ENCODE measurements around the gene STK4. TPM values are rescaled to one million over a fixed set of nuclear protein-coding genes. Genes with fewer than 3 reads are reported as not detected.

STK4 gene
- total RNA-seq, 1 experiment from 2014 or later = 41.2 TPM

DNA sequence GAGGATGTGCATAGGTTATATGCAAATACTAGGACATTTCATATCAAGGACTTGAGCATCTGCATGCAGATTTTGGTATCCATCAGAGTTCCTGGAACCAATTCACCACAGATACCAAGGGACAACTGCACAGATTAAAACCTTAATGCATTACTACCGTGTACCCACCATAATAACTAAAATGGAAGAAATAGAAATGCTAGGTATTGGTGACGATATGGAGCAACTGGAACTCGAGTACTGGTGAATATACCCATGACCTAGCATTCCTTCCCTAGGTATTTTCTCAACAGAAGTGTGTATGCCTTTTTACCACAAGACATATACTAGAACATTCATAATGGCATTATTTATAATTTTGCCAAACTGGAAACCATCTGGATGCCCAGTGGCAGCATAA lies 116.2 kb downstream of the STK4 start:
- Mint-ChIP-seq H3K4me3 (no peak overlapping the region), H3K9me3 (peaks cover 16% of the 10 kb centered on the region), H3K4me1 (peaks cover 3% of the 10 kb centered on the region), H3K27me3 (ENCODE audit: low read depth) (no peaks in the 10 kb centered on the region), H3K36me3 (peaks cover 41% of the 10 kb centered on the region), H3K27ac (no peak overlapping the region)
- DNase-seq (ENCODE audit: low spot score) (no peak), ATAC-seq (no peak)
- ChIA-PET POLR2A (no interaction called here), CTCF (no interaction called here)
- TF ChIP-seq MXD4 (CRISPR knock-in tag; IDR thresholded peaks at IDR 0.05; ENCODE audit: borderline replicate concordance) = no peak
- no peak for TF ChIP-seq SMAD3 (CRISPR knock-in tag; IDR thresholded peaks at IDR 0.05; ENCODE audit: borderline replicate concordance)
- no peak for TF ChIP-seq TP53 (CRISPR knock-in tag; IDR thresholded peaks at IDR 0.05)
- no peak for TF ChIP-seq JAZF1 (CRISPR knock-in tag; IDR thresholded peaks at IDR 0.05)
- no peak for TF ChIP-seq PRRX2 (CRISPR knock-in tag; IDR thresholded peaks at IDR 0.05)
- TF ChIP-seq ZNF671 (CRISPR knock-in tag; IDR thresholded peaks at IDR 0.05) = no peak
- TF ChIP-seq, protein P1, sequence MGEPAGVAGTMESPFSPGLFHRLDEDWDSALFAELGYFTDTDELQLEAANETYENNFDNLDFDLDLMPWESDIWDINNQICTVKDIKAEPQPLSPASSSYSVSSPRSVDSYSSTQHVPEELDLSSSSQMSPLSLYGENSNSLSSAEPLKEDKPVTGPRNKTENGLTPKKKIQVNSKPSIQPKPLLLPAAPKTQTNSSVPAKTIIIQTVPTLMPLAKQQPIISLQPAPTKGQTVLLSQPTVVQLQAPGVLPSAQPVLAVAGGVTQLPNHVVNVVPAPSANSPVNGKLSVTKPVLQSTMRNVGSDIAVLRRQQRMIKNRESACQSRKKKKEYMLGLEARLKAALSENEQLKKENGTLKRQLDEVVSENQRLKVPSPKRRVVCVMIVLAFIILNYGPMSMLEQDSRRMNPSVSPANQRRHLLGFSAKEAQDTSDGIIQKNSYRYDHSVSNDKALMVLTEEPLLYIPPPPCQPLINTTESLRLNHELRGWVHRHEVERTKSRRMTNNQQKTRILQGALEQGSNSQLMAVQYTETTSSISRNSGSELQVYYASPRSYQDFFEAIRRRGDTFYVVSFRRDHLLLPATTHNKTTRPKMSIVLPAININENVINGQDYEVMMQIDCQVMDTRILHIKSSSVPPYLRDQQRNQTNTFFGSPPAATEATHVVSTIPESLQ (CRISPR knock-in tag; IDR thresholded peaks at IDR 0.05) = no peak
- no peak for TF ChIP-seq CBFB (CRISPR knock-in tag; IDR thresholded peaks at IDR 0.05; ENCODE audit: low read depth)
- TF ChIP-seq, protein P2, sequence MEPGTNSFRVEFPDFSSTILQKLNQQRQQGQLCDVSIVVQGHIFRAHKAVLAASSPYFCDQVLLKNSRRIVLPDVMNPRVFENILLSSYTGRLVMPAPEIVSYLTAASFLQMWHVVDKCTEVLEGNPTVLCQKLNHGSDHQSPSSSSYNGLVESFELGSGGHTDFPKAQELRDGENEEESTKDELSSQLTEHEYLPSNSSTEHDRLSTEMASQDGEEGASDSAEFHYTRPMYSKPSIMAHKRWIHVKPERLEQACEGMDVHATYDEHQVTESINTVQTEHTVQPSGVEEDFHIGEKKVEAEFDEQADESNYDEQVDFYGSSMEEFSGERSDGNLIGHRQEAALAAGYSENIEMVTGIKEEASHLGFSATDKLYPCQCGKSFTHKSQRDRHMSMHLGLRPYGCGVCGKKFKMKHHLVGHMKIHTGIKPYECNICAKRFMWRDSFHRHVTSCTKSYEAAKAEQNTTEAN (CRISPR knock-in tag; IDR thresholded peaks at IDR 0.05) = no peak
- TF ChIP-seq, protein P3, sequence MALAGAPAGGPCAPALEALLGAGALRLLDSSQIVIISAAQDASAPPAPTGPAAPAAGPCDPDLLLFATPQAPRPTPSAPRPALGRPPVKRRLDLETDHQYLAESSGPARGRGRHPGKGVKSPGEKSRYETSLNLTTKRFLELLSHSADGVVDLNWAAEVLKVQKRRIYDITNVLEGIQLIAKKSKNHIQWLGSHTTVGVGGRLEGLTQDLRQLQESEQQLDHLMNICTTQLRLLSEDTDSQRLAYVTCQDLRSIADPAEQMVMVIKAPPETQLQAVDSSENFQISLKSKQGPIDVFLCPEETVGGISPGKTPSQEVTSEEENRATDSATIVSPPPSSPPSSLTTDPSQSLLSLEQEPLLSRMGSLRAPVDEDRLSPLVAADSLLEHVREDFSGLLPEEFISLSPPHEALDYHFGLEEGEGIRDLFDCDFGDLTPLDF (CRISPR knock-in tag; IDR thresholded peaks at IDR 0.05) = no peak
- no peak for TF ChIP-seq RORB (CRISPR knock-in tag; IDR thresholded peaks at IDR 0.05)
- no peak for TF ChIP-seq GRHL2 (CRISPR knock-in tag; IDR thresholded peaks at IDR 0.05; ENCODE audit: insufficient replicate concordance, severe bottlenecking)
- TF ChIP-seq NFYB (CRISPR knock-in tag; conservative IDR thresholded peaks at IDR 0.05; ENCODE audit: low read depth) = no peak
- TF ChIP-seq ZNF396 (CRISPR knock-in tag; IDR thresholded peaks at IDR 0.05; ENCODE audit: borderline replicate concordance) = no peak
- no peak for TF ChIP-seq KAT7 (CRISPR knock-in tag; IDR thresholded peaks at IDR 0.05; ENCODE audit: borderline replicate concordance)
- TF ChIP-seq, protein P4, sequence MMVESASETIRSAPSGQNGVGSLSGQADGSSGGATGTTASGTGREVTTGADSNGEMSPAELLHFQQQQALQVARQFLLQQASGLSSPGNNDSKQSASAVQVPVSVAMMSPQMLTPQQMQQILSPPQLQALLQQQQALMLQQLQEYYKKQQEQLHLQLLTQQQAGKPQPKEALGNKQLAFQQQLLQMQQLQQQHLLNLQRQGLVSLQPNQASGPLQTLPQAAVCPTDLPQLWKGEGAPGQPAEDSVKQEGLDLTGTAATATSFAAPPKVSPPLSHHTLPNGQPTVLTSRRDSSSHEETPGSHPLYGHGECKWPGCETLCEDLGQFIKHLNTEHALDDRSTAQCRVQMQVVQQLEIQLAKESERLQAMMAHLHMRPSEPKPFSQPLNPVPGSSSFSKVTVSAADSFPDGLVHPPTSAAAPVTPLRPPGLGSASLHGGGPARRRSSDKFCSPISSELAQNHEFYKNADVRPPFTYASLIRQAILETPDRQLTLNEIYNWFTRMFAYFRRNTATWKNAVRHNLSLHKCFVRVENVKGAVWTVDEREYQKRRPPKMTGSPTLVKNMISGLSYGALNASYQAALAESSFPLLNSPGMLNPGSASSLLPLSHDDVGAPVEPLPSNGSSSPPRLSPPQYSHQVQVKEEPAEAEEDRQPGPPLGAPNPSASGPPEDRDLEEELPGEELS (CRISPR knock-in tag; IDR thresholded peaks at IDR 0.05) = no peak
- TF ChIP-seq, protein P5, sequence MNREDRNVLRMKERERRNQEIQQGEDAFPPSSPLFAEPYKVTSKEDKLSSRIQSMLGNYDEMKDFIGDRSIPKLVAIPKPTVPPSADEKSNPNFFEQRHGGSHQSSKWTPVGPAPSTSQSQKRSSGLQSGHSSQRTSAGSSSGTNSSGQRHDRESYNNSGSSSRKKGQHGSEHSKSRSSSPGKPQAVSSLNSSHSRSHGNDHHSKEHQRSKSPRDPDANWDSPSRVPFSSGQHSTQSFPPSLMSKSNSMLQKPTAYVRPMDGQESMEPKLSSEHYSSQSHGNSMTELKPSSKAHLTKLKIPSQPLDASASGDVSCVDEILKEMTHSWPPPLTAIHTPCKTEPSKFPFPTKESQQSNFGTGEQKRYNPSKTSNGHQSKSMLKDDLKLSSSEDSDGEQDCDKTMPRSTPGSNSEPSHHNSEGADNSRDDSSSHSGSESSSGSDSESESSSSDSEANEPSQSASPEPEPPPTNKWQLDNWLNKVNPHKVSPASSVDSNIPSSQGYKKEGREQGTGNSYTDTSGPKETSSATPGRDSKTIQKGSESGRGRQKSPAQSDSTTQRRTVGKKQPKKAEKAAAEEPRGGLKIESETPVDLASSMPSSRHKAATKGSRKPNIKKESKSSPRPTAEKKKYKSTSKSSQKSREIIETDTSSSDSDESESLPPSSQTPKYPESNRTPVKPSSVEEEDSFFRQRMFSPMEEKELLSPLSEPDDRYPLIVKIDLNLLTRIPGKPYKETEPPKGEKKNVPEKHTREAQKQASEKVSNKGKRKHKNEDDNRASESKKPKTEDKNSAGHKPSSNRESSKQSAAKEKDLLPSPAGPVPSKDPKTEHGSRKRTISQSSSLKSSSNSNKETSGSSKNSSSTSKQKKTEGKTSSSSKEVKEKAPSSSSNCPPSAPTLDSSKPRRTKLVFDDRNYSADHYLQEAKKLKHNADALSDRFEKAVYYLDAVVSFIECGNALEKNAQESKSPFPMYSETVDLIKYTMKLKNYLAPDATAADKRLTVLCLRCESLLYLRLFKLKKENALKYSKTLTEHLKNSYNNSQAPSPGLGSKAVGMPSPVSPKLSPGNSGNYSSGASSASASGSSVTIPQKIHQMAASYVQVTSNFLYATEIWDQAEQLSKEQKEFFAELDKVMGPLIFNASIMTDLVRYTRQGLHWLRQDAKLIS (CRISPR knock-in tag; IDR thresholded peaks at IDR 0.05; ENCODE audit: borderline replicate concordance) = no peak
